K562 (cell line): Measurements from ENCODE around the gene ZSCAN21. TPM values are rescaled to one million over a fixed set of nuclear protein-coding genes. Genes with fewer than 3 reads are reported as not detected.

Experiments
- ATF1 ChIP-seq, 2 experiments: fragments of 450-650 bp in 1 of 2; IDR thresholded peaks; 2 replicates each; pipeline ENCODE4 v1.6.1; 2016; ENCODE audit warnings: missing compliant biosample characterization in 1 of 2, missing genetic modification characterization in 1 of 2
- CREBBP ChIP-seq: IDR thresholded peaks from one replicate; pipeline ENCODE4 v1.6.1; 2012; ENCODE audit warnings: low read depth, mild to moderate bottlenecking, control low read depth, inconsistent platforms, low read length
- HMG20A ChIP-seq: fragments of 450-650 bp; formaldehyde crosslinking; conservative IDR thresholded peaks from 2 replicates; pipeline ENCODE4 v1.4.0; 2020; ENCODE audit warnings: mild to moderate bottlenecking, mixed read lengths
- MCM5 ChIP-seq: fragments of 450-650 bp; IDR thresholded peaks from 2 replicates; pipeline ENCODE4 v1.6.1; 2016; ENCODE audit warnings: low read depth
- NCOA2 ChIP-seq, 2 experiments: fragments of 450-650 bp; IDR thresholded peaks; 2 replicates each; pipeline ENCODE4 v1.6.1; 2018; ENCODE audit warnings: mild to moderate bottlenecking in 2 of 2, moderate library complexity in 1 of 2; ENCODE audit not compliant: partially characterized antibody in 2 of 2
- POLR2B ChIP-seq: fragments of 450-650 bp; IDR thresholded peaks from 2 replicates; pipeline ENCODE4 v1.6.1; 2018; ENCODE audit warnings: low read depth; ENCODE audit not compliant: partially characterized antibody
- RFX1 ChIP-seq: fragments of 450-650 bp; IDR thresholded peaks from 2 replicates; pipeline ENCODE4 v1.6.1; 2016; ENCODE audit warnings: mild to moderate bottlenecking, moderate library complexity
- SMAD4 ChIP-seq: fragments of 250-450 bp; sonication (Bioruptor Pico); conservative IDR thresholded peaks from 2 replicates; pipeline ENCODE4 v1.8.0; 2021; ENCODE audit warnings: inconsistent platforms, mild to moderate bottlenecking, moderate library complexity
- ZBTB1 ChIP-seq: sonication (generic); formaldehyde crosslinking; IDR thresholded peaks from 2 replicates; pipeline ENCODE4 v1.8.1; 2023; ENCODE audit warnings: missing genetic modification reagents, low read depth, mild to moderate bottlenecking, borderline replicate concordance
- ZNF584 ChIP-seq: fragments of 200-800 bp; sonication (Bioruptor generic); IDR thresholded peaks from 2 replicates; pipeline ENCODE4 v1.6.1; 2016; ENCODE audit warnings: low read depth, mild to moderate bottlenecking, missing genetic modification characterization, missing compliant biosample characterization
- ZNF764 ChIP-seq: fragments of 250-450 bp; sonication (Bioruptor Pico); IDR thresholded peaks from 2 replicates; pipeline ENCODE4 v1.4.0; 2020; ENCODE audit warnings: low read depth, mild to moderate bottlenecking, moderate library complexity
- polyA plus RNA-seq, 8 experiments: library from polyadenylated mRNA; depleted of rRNA in 4 of 8; stranded (reverse) in 5 of 8; unstranded in 3 of 8; fragments of >200 nt; fragmentation: Nextera tagmentation in 2 of 8; fragmentation: Illumina TruSeq in 1 of 8; extraction: Ambion mirVana in 2 of 8; extraction: Trizol in 1 of 8; gene quantifications; 2 replicates each; pipeline versions ENCODE4 v1.2.1 to v1.2.3, GENCODE V29; 2011 to 2014; ENCODE audit warnings: inconsistent platforms in 1 of 8, missing spikeins in 1 of 8
- total RNA-seq, 7 experiments: library from RNA; depleted of rRNA in 6 of 7; stranded (reverse); fragments of >200 nt in 6 of 7; fragmentation: Illumina TruSeq in 2 of 7; extraction: Trizol in 2 of 7; gene quantifications; 2 replicates each; pipeline versions ENCODE4 v1.2.1 to v1.2.3, GENCODE V29; 2011 to 2021; ENCODE audit warnings: low replicate concordance in 1 of 7
- TF ChIP-seq, protein P1 (sequence below): fragments of 450-650 bp; IDR thresholded peaks from 2 replicates; pipeline ENCODE4 v1.6.1; 2016; ENCODE audit warnings: low read depth
- TF ChIP-seq, protein P2 (sequence below): fragments of 450-650 bp; formaldehyde crosslinking; IDR thresholded peaks from 2 replicates; pipeline ENCODE4 v1.4.0; 2020; ENCODE audit warnings: mild to moderate bottlenecking, mixed read lengths
- TF ChIP-seq, protein P3 (sequence below): fragments of 450-650 bp; formaldehyde crosslinking; IDR thresholded peaks from 2 replicates; pipeline ENCODE4 v1.4.0; 2020; ENCODE audit warnings: mild to moderate bottlenecking
- TF ChIP-seq, protein P4 (sequence below): sonication (generic); formaldehyde crosslinking; IDR thresholded peaks from 2 replicates; pipeline ENCODE4 v1.9.0; 2022; ENCODE audit warnings: mild to moderate bottlenecking, missing genetic modification reagents

Gene ZSCAN21
- total and polyA plus RNA-seq, 9 of the 15 experiments (the other 6 are each of a cell fraction or from before 2014, with no cell fraction given), result 5.9 to 15.5 (median 13.2) TPM

DNA sequence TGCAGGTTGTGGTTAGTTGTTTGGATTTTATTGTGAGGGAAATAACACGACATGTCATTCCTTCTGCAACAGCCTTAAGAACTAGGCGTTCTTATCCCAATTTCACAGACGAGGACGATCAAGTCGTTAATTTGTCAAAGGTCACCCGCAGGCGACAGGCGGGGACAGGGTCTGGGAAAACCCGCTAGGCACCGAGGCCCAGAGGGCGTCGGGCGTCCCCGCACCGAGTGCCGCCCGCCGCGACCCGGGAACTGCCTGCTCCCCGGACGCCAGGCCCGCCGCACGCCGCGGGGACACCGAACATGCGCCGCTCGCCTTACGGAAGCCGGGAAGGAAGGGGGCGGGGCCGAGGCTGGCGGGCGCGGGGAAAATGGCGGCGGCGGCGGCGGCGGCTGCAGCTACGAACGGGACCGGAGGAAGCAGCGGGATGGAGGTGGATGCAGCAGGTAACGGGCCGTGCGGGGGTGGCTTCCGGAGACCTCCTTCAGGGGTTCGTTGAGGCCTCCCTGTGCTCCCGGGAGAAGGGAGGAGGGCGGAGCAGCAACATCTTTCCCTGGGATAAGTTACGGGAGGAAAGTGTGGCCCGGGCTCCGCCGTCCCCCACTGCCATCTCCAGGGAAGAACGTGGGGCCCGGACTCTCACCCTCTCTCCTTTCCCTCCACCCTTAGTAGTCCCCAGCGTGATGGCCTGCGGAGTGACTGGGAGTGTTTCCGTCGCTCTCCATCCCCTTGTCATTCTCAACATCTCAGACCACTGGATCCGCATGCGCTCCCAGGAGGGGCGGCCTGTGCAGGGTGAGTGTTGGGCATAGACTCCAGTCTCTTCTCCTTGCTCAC, 39.3 kb downstream of the ZSCAN21 start, which contains the start of gene COPS6 (continued):
- TF ChIP-seq, protein P1, sequence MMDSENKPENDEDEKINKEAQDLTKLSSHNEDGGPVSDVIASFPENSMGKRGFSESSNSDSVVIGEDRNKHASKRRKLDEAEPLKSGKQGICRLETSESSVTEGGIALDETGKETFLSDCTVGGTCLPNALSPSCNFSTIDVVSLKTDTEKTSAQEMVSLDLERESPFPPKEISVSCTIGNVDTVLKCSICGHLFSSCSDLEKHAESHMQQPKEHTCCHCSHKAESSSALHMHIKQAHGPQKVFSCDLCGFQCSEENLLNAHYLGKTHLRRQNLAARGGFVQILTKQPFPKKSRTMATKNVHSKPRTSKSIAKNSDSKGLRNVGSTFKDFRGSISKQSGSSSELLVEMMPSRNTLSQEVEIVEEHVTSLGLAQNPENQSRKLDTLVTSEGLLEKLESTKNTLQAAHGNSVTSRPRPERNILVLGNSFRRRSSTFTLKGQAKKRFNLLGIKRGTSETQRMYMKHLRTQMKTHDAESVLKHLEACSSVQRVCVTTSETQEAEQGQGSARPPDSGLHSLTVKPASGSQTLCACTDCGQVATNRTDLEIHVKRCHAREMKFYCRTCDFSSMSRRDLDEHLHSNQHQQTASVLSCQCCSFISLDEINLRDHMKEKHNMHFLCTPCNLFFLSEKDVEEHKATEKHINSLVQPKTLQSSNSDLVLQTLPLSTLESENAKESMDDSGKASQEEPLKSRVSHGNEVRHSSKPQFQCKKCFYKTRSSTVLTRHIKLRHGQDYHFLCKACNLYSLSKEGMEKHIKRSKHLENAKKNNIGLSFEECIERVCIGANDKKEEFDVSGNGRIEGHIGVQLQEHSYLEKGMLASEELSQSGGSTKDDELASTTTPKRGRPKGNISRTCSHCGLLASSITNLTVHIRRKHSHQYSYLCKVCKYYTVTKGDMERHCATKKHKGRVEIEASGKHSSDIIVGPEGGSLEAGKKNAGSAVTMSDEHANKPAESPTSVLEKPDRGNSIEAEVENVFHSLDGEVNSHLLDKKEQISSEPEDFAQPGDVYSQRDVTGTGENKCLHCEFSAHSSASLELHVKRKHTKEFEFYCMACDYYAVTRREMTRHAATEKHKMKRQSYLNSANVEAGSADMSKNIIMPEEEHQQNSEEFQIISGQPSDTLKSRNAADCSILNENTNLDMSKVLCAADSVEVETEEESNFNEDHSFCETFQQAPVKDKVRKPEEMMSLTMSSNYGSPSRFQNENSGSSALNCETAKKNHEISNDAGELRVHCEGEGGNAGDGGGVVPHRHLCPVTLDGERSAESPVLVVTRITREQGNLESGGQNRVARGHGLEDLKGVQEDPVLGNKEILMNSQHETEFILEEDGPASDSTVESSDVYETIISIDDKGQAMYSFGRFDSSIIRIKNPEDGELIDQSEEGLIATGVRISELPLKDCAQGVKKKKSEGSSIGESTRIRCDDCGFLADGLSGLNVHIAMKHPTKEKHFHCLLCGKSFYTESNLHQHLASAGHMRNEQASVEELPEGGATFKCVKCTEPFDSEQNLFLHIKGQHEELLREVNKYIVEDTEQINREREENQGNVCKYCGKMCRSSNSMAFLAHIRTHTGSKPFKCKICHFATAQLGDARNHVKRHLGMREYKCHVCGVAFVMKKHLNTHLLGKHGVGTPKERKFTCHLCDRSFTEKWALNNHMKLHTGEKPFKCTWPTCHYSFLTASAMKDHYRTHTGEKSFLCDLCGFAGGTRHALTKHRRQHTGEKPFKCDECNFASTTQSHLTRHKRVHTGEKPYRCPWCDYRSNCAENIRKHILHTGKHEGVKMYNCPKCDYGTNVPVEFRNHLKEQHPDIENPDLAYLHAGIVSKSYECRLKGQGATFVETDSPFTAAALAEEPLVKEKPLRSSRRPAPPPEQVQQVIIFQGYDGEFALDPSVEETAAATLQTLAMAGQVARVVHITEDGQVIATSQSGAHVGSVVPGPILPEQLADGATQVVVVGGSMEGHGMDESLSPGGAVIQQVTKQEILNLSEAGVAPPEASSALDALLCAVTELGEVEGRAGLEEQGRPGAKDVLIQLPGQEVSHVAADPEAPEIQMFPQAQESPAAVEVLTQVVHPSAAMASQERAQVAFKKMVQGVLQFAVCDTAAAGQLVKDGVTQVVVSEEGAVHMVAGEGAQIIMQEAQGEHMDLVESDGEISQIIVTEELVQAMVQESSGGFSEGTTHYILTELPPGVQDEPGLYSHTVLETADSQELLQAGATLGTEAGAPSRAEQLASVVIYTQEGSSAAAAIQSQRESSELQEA, result peak; percentile 93
- TF ChIP-seq POLR2B (peak; percentile 79), NCOA2 (IDR thresholded peaks at IDR 0.05; ENCODE audit: partially characterized antibody in 2 of 2) (no peak), SMAD4 (CRISPR knock-in tag) (peak; percentile 89), ATF1 (CRISPR knock-in tag; IDR thresholded peaks at IDR 0.05) (no peak), ATF1 (tag; IDR thresholded peaks at IDR 0.05) (peak; percentile 72), ZNF584 (CRISPR knock-in tag) (peak; percentile 76; the same call in 1 of the 2 replicates), MCM5 (no peak), ZNF764 (peak; percentile 41; the same call in 1 of the 2 replicates), RFX1 (no peak), ZBTB1 (CRISPR knock-in tag) (peak; percentile 94), CREBBP (no peak), HMG20A (CRISPR knock-in tag) (no peak)
- TF ChIP-seq, protein P2, sequence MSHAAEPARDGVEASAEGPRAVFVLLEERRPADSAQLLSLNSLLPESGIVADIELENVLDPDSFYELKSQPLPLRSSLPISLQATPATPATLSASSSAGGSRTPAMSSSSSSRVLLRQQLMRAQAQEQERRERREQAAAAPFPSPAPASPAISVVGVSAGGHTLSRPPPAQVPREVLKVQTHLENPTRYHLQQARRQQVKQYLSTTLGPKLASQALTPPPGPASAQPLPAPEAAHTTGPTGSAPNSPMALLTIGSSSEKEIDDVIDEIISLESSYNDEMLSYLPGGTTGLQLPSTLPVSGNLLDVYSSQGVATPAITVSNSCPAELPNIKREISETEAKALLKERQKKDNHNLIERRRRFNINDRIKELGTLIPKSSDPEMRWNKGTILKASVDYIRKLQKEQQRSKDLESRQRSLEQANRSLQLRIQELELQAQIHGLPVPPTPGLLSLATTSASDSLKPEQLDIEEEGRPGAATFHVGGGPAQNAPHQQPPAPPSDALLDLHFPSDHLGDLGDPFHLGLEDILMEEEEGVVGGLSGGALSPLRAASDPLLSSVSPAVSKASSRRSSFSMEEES (CRISPR knock-in tag), result no peak
- TF ChIP-seq, protein P3, sequence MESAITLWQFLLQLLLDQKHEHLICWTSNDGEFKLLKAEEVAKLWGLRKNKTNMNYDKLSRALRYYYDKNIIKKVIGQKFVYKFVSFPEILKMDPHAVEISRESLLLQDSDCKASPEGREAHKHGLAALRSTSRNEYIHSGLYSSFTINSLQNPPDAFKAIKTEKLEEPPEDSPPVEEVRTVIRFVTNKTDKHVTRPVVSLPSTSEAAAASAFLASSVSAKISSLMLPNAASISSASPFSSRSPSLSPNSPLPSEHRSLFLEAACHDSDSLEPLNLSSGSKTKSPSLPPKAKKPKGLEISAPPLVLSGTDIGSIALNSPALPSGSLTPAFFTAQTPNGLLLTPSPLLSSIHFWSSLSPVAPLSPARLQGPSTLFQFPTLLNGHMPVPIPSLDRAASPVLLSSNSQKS (CRISPR knock-in tag), result 0 out of 2 replicates have a peak, but pooled peaks have one; percentile 55
- TF ChIP-seq, protein P4, sequence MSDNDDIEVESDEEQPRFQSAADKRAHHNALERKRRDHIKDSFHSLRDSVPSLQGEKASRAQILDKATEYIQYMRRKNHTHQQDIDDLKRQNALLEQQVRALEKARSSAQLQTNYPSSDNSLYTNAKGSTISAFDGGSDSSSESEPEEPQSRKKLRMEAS, result peak; percentile 100
